HG02763 (cell line): ENCODE measurements around the gene ASB4.
"Not testable (repeated sequence)": the region's sequence is repeated elsewhere in the genome, so short reads cannot be mapped to it uniquely, and the experiment has no call there.

ENCODE experiments used
- ATAC-seq: cut with Tn5 transposase; IDR thresholded peaks from one replicate; pipeline ENCODE4 v1.9.1; 2021; ENCODE audit warnings: mild to moderate bottlenecking, moderate library complexity; ENCODE audit not compliant: unreplicated experiment

Gene ASB4

GRCh38 chr7:95549818-95550529 lies 64.2 kb downstream of the ASB4 start:
- ATAC-seq: no peak

DNA sequence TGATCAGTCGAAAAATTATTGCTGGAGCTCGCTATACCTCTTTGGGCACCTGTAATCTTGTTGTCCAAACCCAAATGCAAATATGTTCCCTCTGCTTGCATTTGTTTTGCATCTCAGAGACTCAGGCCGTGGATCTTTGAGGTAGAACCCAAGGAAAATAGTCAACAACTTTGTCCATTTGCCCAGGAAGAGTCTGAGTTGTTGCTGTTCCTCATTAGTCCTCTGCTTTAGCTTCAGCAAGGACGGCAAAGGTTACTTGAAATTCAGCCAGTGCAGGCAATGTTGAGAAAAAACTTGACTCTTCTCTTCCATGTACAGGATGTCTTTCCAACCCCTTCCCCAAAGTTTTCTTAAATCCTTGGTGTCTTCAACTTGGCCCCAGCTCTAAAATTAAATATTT lies 64.8 kb downstream of the ASB4 start:
- ATAC-seq: no peak

DNA sequence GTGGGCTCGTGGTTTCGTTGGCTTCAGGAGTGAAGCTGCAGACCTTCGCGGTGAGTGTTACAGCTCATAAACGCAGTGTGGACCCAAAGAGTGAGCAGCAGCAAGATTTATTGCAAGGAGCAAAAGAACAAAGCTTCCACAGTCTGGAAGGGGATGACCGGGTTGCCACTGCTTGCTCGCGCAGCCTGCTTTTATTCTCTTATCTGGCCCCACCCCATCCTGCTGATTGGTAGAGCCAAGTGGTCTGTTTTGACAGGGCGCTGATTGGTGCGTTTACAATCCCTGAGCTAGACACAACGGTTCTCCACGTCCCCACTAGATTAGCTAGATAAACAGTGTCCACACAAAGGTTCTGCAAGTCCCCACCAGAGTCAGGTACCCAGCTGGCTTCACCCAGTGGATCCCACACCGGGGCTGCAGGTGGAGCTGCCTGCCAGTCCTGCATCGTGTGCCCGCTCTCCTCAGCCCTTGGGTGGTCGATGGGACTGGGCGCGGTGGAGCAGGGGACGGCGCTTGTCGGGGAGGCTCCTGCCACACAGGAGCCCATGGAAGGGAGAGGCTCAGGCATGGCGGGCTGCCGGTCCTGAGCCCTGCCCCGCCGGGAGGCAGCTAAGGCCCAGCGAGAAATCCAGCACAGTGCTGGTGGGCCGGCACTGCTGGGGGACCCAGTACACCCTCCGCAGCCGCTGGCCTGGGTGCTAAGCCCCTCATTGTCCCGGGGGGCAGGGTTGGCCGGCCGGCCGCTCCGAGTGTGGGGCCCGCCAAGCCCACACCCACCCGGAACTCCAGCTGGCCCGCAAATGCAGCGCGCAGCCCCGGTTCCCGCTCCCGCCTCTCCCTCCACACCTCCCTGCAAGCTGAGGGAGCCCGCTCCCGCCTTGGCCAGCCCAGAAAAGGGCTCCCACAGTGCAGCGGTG lies 66.5 kb downstream of the ASB4 start:
- ATAC-seq: not testable (repeated sequence)

GRCh38 chr7:95553939-95554338 lies 68.2 kb downstream of the ASB4 start:
- ATAC-seq: no peak

DNA sequence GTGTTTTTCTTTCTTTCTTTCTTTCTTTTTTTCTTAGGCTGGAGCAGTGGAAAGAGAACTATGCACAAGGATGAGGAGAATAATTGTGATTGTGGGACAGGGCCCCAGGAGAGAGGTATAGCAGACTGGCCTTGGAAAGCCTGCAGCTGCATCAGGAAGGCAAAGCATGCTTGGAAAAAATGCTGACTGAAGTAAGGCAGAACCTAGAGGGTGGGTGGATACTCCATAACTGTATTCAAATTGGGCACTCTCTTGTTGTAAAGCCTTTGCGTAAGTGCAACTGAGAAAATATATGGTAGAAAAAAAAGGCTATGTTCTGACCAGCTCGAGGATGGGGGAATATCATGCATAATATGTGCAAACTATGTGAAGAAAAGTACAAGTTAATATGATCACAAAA lies 71.0 kb downstream of the ASB4 start:
- no peak for ATAC-seq

DNA sequence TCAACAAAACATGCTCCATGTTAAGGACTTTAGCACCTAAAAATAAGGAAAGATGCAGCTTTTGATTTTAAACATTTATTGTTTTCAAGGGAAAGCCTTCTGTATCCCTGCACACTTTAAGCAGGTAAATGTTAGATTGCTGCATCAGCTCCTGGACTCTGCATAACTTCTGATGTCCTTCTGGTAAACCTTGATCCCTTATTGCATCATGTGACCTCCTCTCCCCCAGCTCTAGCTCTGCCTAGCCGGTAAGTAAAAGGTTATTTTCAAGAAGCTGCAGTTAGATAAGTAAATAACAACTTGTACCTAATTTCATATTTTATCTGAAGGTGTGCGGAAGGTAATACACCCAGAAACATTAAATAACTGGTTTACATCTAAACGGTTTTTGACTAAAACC lies 73.1 kb downstream of the ASB4 start:
- ATAC-seq: no peak

DNA sequence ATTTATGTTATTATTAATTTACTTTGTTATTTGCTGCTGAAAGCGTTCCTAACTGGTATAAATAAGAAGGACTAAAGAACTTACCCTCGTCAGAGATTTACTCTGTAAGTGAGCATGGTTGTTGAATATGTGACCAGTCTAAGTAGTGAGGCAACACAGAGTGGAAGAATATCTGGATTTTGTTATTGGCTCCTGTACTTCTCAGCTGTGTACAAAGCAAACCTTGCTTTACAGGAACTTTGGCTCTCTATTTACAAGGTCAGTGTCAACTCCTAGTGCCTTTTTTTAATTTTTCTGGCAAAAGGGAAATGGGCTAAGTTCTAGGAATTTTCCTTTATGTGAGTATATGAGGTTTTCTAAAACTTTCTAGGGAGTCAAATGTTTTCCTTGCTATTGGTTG lies 74.9 kb downstream of the ASB4 start:
- no peak for ATAC-seq

DNA sequence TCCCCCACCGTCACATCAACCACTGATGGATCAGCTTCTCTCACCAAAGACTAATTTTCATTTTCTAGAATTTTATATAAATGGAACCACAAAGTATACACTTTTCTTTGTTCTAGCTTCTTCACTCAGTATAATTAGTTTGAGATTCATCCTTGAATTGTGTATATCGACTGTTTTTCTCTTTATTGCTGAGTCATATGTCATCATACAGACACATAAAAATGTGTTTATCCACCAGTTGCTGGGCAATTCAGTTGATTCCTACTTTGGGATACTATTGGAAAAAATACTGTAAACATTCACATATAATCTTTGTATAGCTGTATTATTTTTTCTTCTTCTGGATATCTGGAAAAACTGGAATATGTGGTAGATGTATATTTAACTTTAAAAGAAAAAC lies 84.0 kb downstream of the ASB4 start:
- no peak for ATAC-seq

- ATAC-seq: no peak
Observed at GRCh38 chr7:95577137-95577536, 91.4 kb downstream of the ASB4 start.

DNA sequence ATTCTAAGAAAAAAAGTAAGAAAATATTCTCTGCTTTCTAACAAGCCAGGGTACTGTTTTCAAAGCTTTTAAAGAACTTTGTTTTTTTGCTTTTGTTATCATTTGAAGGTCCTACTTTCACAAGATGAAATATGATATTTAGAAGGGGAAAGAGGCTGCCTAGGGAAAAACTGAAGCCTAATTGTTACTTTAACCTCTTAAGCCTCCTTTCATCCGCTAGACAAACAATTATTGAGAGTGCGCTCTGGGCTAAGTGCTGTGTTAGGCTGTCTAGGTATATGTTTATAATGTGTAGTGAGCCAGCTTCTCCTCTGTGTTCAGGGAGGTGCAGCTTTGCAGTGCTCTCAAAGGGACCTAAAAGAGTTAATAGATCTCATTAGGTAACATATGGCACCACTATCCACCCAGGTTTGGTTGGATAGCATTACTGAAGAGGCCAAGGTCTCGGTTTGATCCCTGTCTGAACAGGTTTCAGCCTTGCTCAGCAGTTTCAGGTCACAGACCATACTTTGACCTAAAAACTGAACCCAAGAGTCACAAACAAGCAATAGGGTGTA lies 92.6 kb downstream of the ASB4 start:
- no peak for ATAC-seq

GRCh38 chr7:95579318-95579717 lies 93.6 kb downstream of the ASB4 start:
- ATAC-seq: no peak

- ATAC-seq: no peak
Observed at GRCh38 chr7:95581467-95581866, 95.7 kb downstream of the ASB4 start.

DNA sequence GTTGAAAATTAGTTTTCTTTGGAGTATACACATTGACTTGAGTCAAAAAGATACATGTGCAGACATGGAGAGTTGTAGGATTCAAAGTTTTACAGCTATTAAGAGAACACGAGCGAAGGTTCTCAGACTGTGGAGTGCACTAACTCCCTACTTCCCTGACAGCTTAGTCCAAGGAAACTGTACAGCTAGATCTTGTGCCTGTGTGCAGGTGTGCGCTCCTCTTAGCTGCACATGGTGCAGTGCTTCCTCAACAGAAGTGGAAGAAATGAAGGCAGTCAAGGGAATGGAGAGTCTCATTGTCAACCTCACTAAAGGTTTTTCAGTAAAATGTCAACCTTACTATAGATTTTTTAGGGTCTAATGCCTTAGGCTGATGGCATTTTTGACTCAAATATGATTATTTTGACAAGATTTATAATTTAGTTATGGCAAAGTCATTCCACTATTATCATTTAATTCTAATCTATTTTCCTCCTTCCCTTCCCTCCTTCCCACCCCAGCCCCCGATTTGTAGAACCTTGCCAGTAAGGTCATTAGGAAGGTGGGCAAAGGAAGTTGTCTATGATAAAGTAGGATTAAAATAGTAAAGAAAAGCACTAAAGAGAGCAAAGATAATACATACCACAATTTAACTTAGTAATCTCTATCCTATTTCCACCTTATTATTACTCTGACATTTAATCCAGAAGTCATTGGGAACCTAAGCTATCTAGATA lies 97.0 kb downstream of the ASB4 start:
- no peak for ATAC-seq

DNA sequence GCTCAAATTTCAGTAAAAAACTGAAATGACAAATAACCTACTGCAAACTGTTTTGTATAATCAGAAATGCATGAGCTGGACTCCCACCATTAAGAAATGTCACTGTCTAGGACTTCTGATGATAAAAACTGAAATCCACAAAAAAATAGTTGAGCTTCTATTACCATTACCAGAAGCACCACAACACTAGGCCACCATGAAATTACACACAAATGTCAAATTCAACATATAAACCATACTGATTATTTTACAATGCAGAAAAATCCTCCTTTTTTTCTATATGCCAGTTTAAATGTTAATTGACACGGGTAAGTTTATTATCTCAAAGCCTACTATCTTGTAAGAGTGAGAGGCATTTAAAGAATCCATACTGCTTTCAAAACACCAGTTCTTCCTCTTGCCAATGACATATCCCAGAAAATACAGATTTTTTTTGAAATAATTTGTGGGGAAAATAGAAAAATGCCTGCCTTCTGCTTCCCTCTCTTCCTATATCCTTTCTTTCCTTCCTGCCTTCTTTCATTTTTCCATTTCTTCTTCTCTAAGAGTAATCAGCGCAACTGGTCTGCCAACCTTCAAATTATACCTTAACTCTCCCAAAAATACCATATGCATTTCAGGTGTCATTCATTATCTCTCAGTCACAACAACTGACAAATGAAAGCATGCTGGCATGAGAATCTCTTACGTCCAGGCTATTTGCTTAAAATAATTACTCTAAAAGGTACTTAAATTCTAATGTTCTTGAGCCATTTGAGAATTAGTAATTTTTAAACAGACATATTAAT lies 98.3 kb downstream of the ASB4 start:
- no peak for ATAC-seq

DNA sequence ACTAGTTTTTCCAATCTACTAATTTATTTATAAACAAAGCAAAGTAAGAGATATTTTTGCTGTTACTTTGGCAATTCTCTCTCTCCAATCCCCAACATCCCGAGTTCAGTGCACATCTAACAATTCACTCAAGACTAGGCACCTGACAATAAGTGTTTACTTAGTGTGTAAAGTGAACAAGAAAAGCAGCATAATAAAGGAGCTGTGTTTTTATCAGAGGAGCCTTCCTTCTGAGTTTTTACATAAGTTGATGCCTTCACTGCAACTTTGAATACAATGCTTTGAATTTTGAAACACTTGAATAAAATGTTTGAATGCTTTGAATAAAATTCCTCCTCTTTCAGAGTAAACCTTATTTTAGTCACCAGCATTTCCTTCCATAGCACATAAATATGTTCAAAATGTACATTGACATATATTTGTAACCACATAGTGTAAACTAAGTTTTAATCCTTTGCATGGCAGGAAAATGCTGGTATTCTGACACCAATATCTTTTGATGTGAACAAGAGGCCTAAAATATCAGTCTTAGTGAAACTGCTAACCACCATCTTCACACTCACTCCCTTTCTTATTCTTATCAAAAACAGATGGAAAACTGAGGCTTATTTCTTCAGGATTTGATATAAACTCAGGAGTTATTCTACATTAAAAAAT lies 99.2 kb downstream of the ASB4 start:
- ATAC-seq: no peak

- no peak for ATAC-seq
Observed at GRCh38 chr7:95585426-95585789, 99.7 kb downstream of the ASB4 start.

DNA sequence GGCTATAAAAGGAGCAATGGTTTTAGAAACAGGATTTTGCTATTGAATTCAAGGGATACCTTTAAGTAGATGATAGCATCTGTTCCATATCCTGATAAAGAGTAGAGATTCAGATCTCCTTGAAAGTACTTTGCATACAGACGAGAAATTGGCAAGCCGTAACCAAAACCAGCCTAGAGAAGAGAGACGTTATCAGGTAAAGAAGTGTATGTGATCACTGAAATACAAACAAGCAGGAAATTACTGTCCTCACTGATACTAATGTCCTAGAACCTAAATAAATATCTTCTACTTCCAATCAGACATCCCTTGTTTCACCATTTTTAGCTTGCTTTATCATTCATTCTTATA lies 101.2 kb downstream of the ASB4 start:
- no peak for ATAC-seq

DNA sequence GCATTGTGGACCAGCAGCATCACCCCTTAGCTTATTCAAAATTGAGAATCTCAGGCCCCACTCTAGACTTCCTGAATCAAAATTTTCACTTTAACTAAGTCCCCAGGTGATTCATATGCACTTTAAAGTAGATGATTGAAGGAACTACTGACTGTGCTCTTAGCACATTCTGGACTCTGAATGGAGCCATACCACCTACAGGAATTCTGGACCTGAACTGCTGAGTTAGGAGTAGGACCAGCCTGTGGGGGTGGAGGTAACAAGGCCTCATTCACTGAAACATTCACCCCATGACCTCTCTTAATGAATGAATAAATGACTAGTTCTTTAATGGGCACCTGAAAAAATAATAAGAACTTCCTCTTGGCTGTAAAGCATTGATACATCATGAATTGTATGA lies 103.3 kb downstream of the ASB4 start:
- no peak for ATAC-seq

- ATAC-seq: no peak
Observed at GRCh38 chr7:95589766-95590165, 104.0 kb downstream of the ASB4 start.
